PC-9 (cell line): Measurements from ENCODE around the gene FLT3. TPM values are rescaled to one million over a fixed set of nuclear protein-coding genes. Genes with fewer than 3 reads are reported as not detected.

Experiments used
- BruUV-seq: library from RNA; stranded (reverse); fragments of 400-500 nt; replicated peaks from 2 replicates; lab custom pipeline; 2021; lab: Mats Ljungman, UMichigan
- CTCF ChIA-PET: fragments of 300-600 bp; sonication (Branson Sonifier 250); formaldehyde crosslinking; loops from one replicate; lab custom pipeline; 2022; ENCODE audit warnings: antibody characterized with exemption; lab: Charles Lee
- POLR2A ChIA-PET: fragments of 300-600 bp; sonication (Branson Sonifier 250); formaldehyde crosslinking; loops from one replicate; lab custom pipeline; 2022; ENCODE audit warnings: antibody characterized with exemption; ENCODE audit not compliant: unreplicated experiment; lab: Charles Lee
- DNase-seq, 2 experiments: peaks; one replicate each; pipeline versions ENCODE4 v3.0.0 to v3.0.0-alpha.2; 2015 to 2022; ENCODE audit warnings: mixed read lengths in 1 of 2
- H2AFZ ChIP-seq: fragments of 200-600 bp; sonication (generic); 2 replicates; pipeline ENCODE4 v1.8.1; 2017; ENCODE audit warnings: antibody characterized with exemption
- H3F3A ChIP-seq: fragments of 200-600 bp; sonication (generic); 2 replicates; pipeline ENCODE4 v1.8.1; 2017; ENCODE audit warnings: antibody characterized with exemption, mild to moderate bottlenecking, low read depth; ENCODE audit not compliant: insufficient read depth
- H3K27ac ChIP-seq: fragments of 200-600 bp; sonication (generic); 2 replicates; pipeline ENCODE4 v1.6.1; 2016; ENCODE audit warnings: mixed run types
- H3K27me3 ChIP-seq: fragments of 200-600 bp; sonication (generic); 2 replicates; pipeline ENCODE4 v1.6.1; 2016; ENCODE audit warnings: low read depth, mixed run types; ENCODE audit not compliant: insufficient read depth
- H3K36me3 ChIP-seq: fragments of 200-600 bp; sonication (generic); 2 replicates; pipeline ENCODE4 v1.6.1; 2016; ENCODE audit warnings: low read depth, mixed run types
- H3K4me1 ChIP-seq: fragments of 200-600 bp; sonication (generic); replicated peaks from 2 replicates; pipeline ENCODE4 v1.6.1; 2016; ENCODE audit warnings: mixed run types; ENCODE audit not compliant: insufficient read depth
- H3K4me2 ChIP-seq: fragments of 200-600 bp; sonication (generic); 2 replicates; pipeline ENCODE4 v1.6.1; 2017; ENCODE audit warnings: mixed run types
- H3K4me3 ChIP-seq: fragments of 200-600 bp; sonication (generic); 2 replicates; pipeline ENCODE4 v1.6.1; 2016; ENCODE audit warnings: mixed run types
- H3K79me2 ChIP-seq: fragments of 200-600 bp; sonication (generic); 2 replicates; pipeline ENCODE4 v1.6.1; 2017; ENCODE audit warnings: low read depth, mixed run types
- H3K9me2 ChIP-seq: fragments of 200-600 bp; sonication (generic); 2 replicates; pipeline ENCODE4 v1.8.1; 2017; ENCODE audit warnings: mild to moderate bottlenecking; ENCODE audit not compliant: insufficient read depth
- H3K9me3 ChIP-seq: fragments of 200-600 bp; sonication (generic); 2 replicates; pipeline ENCODE4 v1.8.1; 2016; ENCODE audit warnings: low read depth; ENCODE audit not compliant: insufficient read depth
- H4K20me1 ChIP-seq: fragments of 200-600 bp; sonication (generic); 2 replicates; pipeline ENCODE4 v1.8.1; 2017; ENCODE audit not compliant: insufficient read depth
- EZH2 ChIP-seq: fragments of 200-600 bp; sonication (generic); IDR thresholded peaks from 2 replicates; pipeline ENCODE4 v1.8.0; 2017; ENCODE audit warnings: antibody characterized with exemption, low read depth
- intact Hi-C: fragments of 100-400 bp; cut with micrococcal nuclease; formaldehyde crosslinking; loops from one replicate; pipeline ENCODE4 v1.10.0; 2022; ENCODE audit not compliant: unreplicated experiment
- total RNA-seq: library from RNA; stranded (reverse); gene quantifications from 2 replicates; pipeline ENCODE4 v1.2.3, GENCODE V29; 2021
- TF ChIP-seq, protein P1 (sequence below): fragments of 200-600 bp; sonication (generic); conservative IDR thresholded peaks from 2 replicates; pipeline ENCODE4 v1.6.1; 2017; ENCODE audit warnings: mixed run types, antibody characterized with exemption, mild to moderate bottlenecking, moderate library complexity

FLT3 gene
- total RNA-seq, 1 experiment from 2014 or later = not detected

DNA sequence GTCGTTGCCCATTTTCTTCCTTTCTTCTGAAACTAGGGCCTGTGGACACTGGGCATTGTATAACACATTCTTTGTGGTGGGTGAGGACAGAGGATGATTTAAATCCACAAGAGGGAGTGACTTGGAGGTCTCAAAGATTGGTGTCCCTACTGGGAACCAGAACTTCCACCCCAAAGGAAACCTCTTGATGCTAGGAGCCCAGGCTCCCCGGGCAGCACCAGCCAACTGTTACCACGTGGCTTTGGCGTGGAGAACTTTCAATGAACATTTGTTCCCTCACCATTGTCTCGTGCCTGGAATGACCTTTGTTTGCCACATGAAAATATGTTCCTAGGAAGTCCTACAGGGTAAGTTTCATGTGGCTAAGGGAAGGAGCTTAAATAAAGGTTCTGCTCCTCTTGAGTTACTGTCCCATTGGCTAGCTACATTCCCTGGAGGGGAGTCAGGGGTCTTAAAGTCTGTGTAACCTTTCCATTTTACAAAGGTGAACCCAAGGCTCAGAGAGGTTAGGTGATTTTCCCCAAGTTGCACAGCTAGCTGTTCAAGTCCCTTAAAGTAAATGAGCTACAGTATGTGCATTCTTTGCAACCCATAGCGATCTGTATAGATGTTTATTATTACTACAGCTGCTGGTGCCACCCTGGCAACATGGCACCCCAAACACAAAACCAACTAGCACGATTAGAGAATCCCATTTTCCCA, 126.3 kb downstream of the FLT3 start:
- Histone ChIP-seq H3K9me2 (no peaks in the 10 kb centered on the region), H3K36me3 (no peaks in the 10 kb centered on the region), H3K4me3 (no peak overlapping the region), H2AFZ (no peak overlapping the region), H3F3A (no peaks in the 10 kb centered on the region), H3K4me1 (no peaks in the 10 kb centered on the region), H3K9me3 (no peaks in the 10 kb centered on the region), H3K27me3 (peaks cover 19% of the 10 kb centered on the region; the same call in 1 of the 2 replicates), H3K4me2 (no peak overlapping the region), H3K27ac (no peak overlapping the region), H3K79me2 (no peaks in the 10 kb centered on the region), H4K20me1 (no peaks in the 10 kb centered on the region)
- POLR2A ChIA-PET = no interaction called here
- no peak for TF ChIP-seq EZH2
- TF ChIP-seq, protein P1, sequence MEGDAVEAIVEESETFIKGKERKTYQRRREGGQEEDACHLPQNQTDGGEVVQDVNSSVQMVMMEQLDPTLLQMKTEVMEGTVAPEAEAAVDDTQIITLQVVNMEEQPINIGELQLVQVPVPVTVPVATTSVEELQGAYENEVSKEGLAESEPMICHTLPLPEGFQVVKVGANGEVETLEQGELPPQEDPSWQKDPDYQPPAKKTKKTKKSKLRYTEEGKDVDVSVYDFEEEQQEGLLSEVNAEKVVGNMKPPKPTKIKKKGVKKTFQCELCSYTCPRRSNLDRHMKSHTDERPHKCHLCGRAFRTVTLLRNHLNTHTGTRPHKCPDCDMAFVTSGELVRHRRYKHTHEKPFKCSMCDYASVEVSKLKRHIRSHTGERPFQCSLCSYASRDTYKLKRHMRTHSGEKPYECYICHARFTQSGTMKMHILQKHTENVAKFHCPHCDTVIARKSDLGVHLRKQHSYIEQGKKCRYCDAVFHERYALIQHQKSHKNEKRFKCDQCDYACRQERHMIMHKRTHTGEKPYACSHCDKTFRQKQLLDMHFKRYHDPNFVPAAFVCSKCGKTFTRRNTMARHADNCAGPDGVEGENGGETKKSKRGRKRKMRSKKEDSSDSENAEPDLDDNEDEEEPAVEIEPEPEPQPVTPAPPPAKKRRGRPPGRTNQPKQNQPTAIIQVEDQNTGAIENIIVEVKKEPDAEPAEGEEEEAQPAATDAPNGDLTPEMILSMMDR = no peak
- no TSS peak for BruUV-seq
- intact Hi-C loops = no loop called here
- CTCF ChIA-PET = no interaction called here
- no peak for DNase-seq

DNA sequence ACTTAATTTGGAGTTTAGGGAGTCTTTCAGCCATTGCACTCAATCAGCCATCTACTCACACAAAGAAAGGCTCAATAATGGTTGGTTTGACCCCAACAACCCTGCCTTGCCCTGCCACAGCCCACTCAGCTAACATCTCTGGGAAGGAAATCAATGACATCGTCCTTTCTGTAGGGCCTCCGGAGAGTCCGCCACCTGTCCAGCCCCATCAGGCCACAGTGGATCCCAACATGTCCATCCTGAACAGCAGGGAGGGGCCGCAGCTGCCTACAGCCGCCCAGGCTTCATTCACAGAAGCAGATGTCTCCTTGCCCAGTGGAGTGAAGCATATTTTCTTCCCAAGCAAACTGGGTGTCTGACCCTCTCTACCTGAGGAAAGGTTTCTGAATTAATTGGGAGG, 127.1 kb downstream of the FLT3 start:
- DNase-seq = no peak
- H3K27ac ChIP-seq = no peak overlapping the region
- BruUV-seq = no TSS peak

DNA sequence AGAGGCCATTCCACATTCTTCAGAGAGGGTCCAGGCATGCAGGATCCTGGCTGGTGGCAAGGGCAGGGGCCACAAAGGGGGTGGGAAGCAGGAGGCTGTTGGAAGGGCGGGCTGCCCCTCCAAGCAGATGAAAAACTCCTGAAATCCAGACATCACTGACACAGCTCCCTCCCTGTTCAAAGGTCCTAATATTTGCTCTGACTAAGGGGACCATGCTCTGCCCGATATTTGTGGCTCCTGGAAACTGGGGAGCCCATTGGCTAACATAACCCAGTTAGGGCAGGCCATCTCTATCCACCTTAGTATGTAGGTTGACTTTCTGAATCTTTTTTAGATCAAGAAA, 127.9 kb downstream of the FLT3 start:
- Histone ChIP-seq H3K9me2 (no peaks in the 10 kb centered on the region), H3F3A (no peaks in the 10 kb centered on the region), H3K9me3 (no peaks in the 10 kb centered on the region), H4K20me1 (no peaks in the 10 kb centered on the region), H3K79me2 (no peaks in the 10 kb centered on the region), H3K36me3 (no peaks in the 10 kb centered on the region), H3K27ac (no peak overlapping the region), H2AFZ (no peak overlapping the region), H3K4me3 (no peak overlapping the region), H3K27me3 (peaks cover 24% of the 10 kb centered on the region), H3K4me2 (no peak overlapping the region), H3K4me1 (no peaks in the 10 kb centered on the region)
- BruUV-seq = no TSS peak
- CTCF ChIA-PET = no interaction called here
- POLR2A ChIA-PET = interaction anchor here (0.6 kb wide), 1 partner anchor 348 kb away, joined by 5 read pairs; no protein-coding TSS in a partner anchor
- intact Hi-C loops = no loop called here
- TF ChIP-seq, protein P1 = no peak
- no peak for TF ChIP-seq EZH2
- DNase-seq = no peak

More for the DNA sequence above, 127.1 kb downstream of the FLT3 start:
- intact Hi-C loops = no loop called here
- no peaks in the 10 kb centered on the region for H3F3A ChIP-seq
- H3K79me2 ChIP-seq = no peaks in the 10 kb centered on the region
- POLR2A ChIA-PET = interaction anchor here (0.6 kb wide), 1 partner anchor 349 kb away, joined by 5 read pairs; no protein-coding TSS in a partner anchor
- H3K4me2 ChIP-seq = no peak overlapping the region
- H3K4me3 ChIP-seq = no peak overlapping the region
- H3K36me3 ChIP-seq = no peaks in the 10 kb centered on the region
- H4K20me1 ChIP-seq = no peaks in the 10 kb centered on the region
- TF ChIP-seq, protein P1 = no peak
- no peak for TF ChIP-seq EZH2
- no peaks in the 10 kb centered on the region for H3K9me2 ChIP-seq
- H3K9me3 ChIP-seq = no peaks in the 10 kb centered on the region
- H3K27me3 ChIP-seq = peaks cover 19% of the 10 kb centered on the region; the same call in 1 of the 2 replicates
- no peak overlapping the region for H2AFZ ChIP-seq
- CTCF ChIA-PET = no interaction called here
- no peaks in the 10 kb centered on the region for H3K4me1 ChIP-seq
